ENCODE results near the gene LIN28B.

The LIN28B gene

GRCh38 chr6:104956731-104957294 is at the start of gene LIN28B:
Gene LIN28B, plus strand, starts transcription at chr6:104957107. Its CDS starts 144 bp downstream, at chr6:104957251.
- no peak for ATAC-seq (ENCODE audit: low read depth)
- no peak for TF ChIP-seq CTCF (IDR thresholded peaks at IDR 0.05; ENCODE audit: poor library complexity, severe bottlenecking)
- H3K27ac ChIP-seq (ENCODE audit: poor library complexity, severe bottlenecking): no peak within 1 kb of the TSS
- no peaks in the 10 kb centered on the region for H3K9me3 ChIP-seq (ENCODE audit: severe bottlenecking)
- H3K36me3 ChIP-seq (ENCODE audit: low read depth): no peaks in the 10 kb centered on the region
- DNase-seq (ENCODE audit: low spot score): no peak
- no peak within 1 kb of the TSS for H3K4me3 ChIP-seq (ENCODE audit: severe bottlenecking)
- peaks cover 91% of the 10 kb centered on the region for H3K27me3 ChIP-seq (ENCODE audit: insufficient read depth, poor library complexity, severe bottlenecking)
- no peaks in the 10 kb centered on the region for H3K4me1 ChIP-seq (ENCODE audit: insufficient read depth, poor library complexity, severe bottlenecking)

- DNase-seq (ENCODE audit: low spot score): no peak
- Histone ChIP-seq H3K27me3 (ENCODE audit: insufficient read depth, poor library complexity, severe bottlenecking) (no peaks in the 10 kb centered on the region), H3K9me3 (ENCODE audit: severe bottlenecking) (no peaks in the 10 kb centered on the region), H3K4me1 (ENCODE audit: insufficient read depth, poor library complexity, severe bottlenecking) (no peaks in the 10 kb centered on the region), H3K4me3 (ENCODE audit: severe bottlenecking) (no peak overlapping the region), H3K27ac (ENCODE audit: poor library complexity, severe bottlenecking) (no peak overlapping the region), H3K36me3 (ENCODE audit: low read depth) (no peaks in the 10 kb centered on the region)
- TF ChIP-seq CTCF (IDR thresholded peaks at IDR 0.05; ENCODE audit: poor library complexity, severe bottlenecking): no peak
- ATAC-seq (ENCODE audit: low read depth): peak; percentile 79
Observed at GRCh38 chr6:104908031-104908887, 48.6 kb upstream of the LIN28B start.

GRCh38 chr6:104908888-104909525 is 47.9 kb upstream of the LIN28B start:
- DNase-seq (ENCODE audit: low spot score): no peak
- no peak overlapping the region for H3K27ac ChIP-seq (ENCODE audit: poor library complexity, severe bottlenecking)
- H3K27me3 ChIP-seq (ENCODE audit: insufficient read depth, poor library complexity, severe bottlenecking): no peaks in the 10 kb centered on the region
- ATAC-seq (ENCODE audit: low read depth): 0 out of 3 replicates have a peak, but pooled peaks have one; percentile 19
- no peaks in the 10 kb centered on the region for H3K4me1 ChIP-seq (ENCODE audit: insufficient read depth, poor library complexity, severe bottlenecking)
- H3K4me3 ChIP-seq (ENCODE audit: severe bottlenecking): no peak overlapping the region
- no peaks in the 10 kb centered on the region for H3K9me3 ChIP-seq (ENCODE audit: severe bottlenecking)
- H3K36me3 ChIP-seq (ENCODE audit: low read depth): no peaks in the 10 kb centered on the region
- no peak for TF ChIP-seq CTCF (IDR thresholded peaks at IDR 0.05; ENCODE audit: poor library complexity, severe bottlenecking)

GRCh38 chr6:104921896-104922295 is 35.0 kb upstream of the LIN28B start:
- no peak overlapping the region for H3K27ac ChIP-seq (ENCODE audit: poor library complexity, severe bottlenecking)
- no peaks in the 10 kb centered on the region for H3K9me3 ChIP-seq (ENCODE audit: severe bottlenecking)
- DNase-seq (ENCODE audit: low spot score) (no peak), ATAC-seq (ENCODE audit: low read depth) (no peak)
- no peak overlapping the region for H3K4me3 ChIP-seq (ENCODE audit: severe bottlenecking)
- peaks cover 13% of the 10 kb centered on the region for H3K27me3 ChIP-seq (ENCODE audit: insufficient read depth, poor library complexity, severe bottlenecking)
- TF ChIP-seq CTCF (IDR thresholded peaks at IDR 0.05; ENCODE audit: poor library complexity, severe bottlenecking): no peak
- H3K4me1 ChIP-seq (ENCODE audit: insufficient read depth, poor library complexity, severe bottlenecking): no peaks in the 10 kb centered on the region
- H3K36me3 ChIP-seq (ENCODE audit: low read depth): no peaks in the 10 kb centered on the region

All from RWPE2 (cell line).